ENCODE data around the gene TOPAZ1. TPM values are rescaled to one million over a fixed set of nuclear protein-coding genes. Genes with fewer than 3 reads are reported as not detected.

TOPAZ1 gene
- total and polyA plus RNA-seq, 9 of the 15 experiments (the other 6 are each of a cell fraction or from before 2014, with no cell fraction given) = 0.01 TPM; not detected in 8

- TF ChIP-seq ZBTB7A (IDR thresholded peaks at IDR 0.05; ENCODE audit: borderline replicate concordance, control insufficient read depth, low read depth, low read length) (no peak), RBM34 (IDR thresholded peaks at IDR 0.05; ENCODE audit: borderline replicate concordance, insufficient read depth, low read length) (no peak), CEBPG (CRISPR knock-in tag; IDR thresholded peaks at IDR 0.05) (peak; percentile 23; the same call in 1 of the 2 replicates), CEBPG (tag; conservative IDR thresholded peaks at IDR 0.05 in 1 of 2, IDR thresholded peaks at IDR 0.05 in 1 of 2) (peak; percentile 36 to 63; a peak in 3 of 4 replicates), CBFA2T2 (conservative IDR thresholded peaks at IDR 0.05) (peak; percentile 62), ZNF140 (CRISPR knock-in tag; IDR thresholded peaks at IDR 0.05) (no peak), CBX5 (IDR thresholded peaks at IDR 0.05; ENCODE audit: borderline replicate concordance, low read depth) (no peak), CEBPB (tag; IDR thresholded peaks at IDR 0.05) (peak; percentile 44; the same call in 1 of the 2 replicates), STAG1 (CRISPR knock-in tag; IDR thresholded peaks at IDR 0.05; ENCODE audit: borderline replicate concordance) (no peak), IRF2 (CRISPR knock-in tag; IDR thresholded peaks at IDR 0.05) (no peak), NCOR1 (IDR thresholded peaks at IDR 0.05) (peak; percentile 58), ZNF589 (CRISPR knock-in tag; IDR thresholded peaks at IDR 0.05; ENCODE audit: low read depth) (no peak), DMBX1 (CRISPR knock-in tag; IDR thresholded peaks at IDR 0.05; ENCODE audit: borderline replicate concordance) (no peak), MNT (conservative IDR thresholded peaks at IDR 0.05) (0 out of 4 replicates have a peak, but pooled peaks of 1 of the 2 experiments have one; percentile 32), THAP7 (CRISPR knock-in tag; IDR thresholded peaks at IDR 0.05) (no peak), MBD2 (IDR thresholded peaks at IDR 0.05; ENCODE audit: borderline replicate concordance, low read depth) (no peak), HOMEZ (CRISPR knock-in tag; IDR thresholded peaks at IDR 0.05) (no peak), BRCA1 (IDR thresholded peaks at IDR 0.05) (no peak), BRCA1 (CRISPR knock-in tag; IDR thresholded peaks at IDR 0.05) (no peak)
- TF ChIP-seq, protein P1, sequence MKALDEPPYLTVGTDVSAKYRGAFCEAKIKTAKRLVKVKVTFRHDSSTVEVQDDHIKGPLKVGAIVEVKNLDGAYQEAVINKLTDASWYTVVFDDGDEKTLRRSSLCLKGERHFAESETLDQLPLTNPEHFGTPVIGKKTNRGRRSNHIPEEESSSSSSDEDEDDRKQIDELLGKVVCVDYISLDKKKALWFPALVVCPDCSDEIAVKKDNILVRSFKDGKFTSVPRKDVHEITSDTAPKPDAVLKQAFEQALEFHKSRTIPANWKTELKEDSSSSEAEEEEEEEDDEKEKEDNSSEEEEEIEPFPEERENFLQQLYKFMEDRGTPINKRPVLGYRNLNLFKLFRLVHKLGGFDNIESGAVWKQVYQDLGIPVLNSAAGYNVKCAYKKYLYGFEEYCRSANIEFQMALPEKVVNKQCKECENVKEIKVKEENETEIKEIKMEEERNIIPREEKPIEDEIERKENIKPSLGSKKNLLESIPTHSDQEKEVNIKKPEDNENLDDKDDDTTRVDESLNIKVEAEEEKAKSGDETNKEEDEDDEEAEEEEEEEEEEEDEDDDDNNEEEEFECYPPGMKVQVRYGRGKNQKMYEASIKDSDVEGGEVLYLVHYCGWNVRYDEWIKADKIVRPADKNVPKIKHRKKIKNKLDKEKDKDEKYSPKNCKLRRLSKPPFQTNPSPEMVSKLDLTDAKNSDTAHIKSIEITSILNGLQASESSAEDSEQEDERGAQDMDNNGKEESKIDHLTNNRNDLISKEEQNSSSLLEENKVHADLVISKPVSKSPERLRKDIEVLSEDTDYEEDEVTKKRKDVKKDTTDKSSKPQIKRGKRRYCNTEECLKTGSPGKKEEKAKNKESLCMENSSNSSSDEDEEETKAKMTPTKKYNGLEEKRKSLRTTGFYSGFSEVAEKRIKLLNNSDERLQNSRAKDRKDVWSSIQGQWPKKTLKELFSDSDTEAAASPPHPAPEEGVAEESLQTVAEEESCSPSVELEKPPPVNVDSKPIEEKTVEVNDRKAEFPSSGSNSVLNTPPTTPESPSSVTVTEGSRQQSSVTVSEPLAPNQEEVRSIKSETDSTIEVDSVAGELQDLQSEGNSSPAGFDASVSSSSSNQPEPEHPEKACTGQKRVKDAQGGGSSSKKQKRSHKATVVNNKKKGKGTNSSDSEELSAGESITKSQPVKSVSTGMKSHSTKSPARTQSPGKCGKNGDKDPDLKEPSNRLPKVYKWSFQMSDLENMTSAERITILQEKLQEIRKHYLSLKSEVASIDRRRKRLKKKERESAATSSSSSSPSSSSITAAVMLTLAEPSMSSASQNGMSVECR (CRISPR knock-in tag; IDR thresholded peaks at IDR 0.05) = no peak
Observed at GRCh38 chr3:44355362-44356033, 113.8 kb downstream of the TOPAZ1 start (continued).

Data from K562 (cell line).